VCaP (cell line): Measurements from ENCODE around the gene TET1.
"Not testable (repeated sequence)": the region's sequence is repeated elsewhere in the genome, so short reads cannot be mapped to it uniquely, and the experiment has no call there.

ENCODE experiments used
- H3K27ac ChIP-seq: fragments of 450-650 bp; 2 replicates; pipeline ENCODE4 v1.5.1; 2017
- CTCF ChIP-seq: fragments of 450-650 bp; conservative IDR thresholded peaks from 2 replicates; pipeline ENCODE4 v1.5.1; 2017; ENCODE audit warnings: mild to moderate bottlenecking, moderate library complexity

Gene TET1

GRCh38 chr10:68725016-68725415 lies 164.9 kb downstream of the TET1 start:
- TF ChIP-seq CTCF, result no peak
- no peak overlapping the region for H3K27ac ChIP-seq

- H3K27ac ChIP-seq, result no peak overlapping the region
- TF ChIP-seq CTCF, result no peak
These were observed 167.0 kb downstream of the TET1 start for GRCh38 chr10:68727146-68727545.

GRCh38 chr10:68732651-68733050 lies 172.5 kb downstream of the TET1 start:
- no peak overlapping the region for H3K27ac ChIP-seq
- TF ChIP-seq CTCF, result no peak

- no peak overlapping the region for H3K27ac ChIP-seq
- TF ChIP-seq CTCF, result no peak
These were observed 174.2 kb downstream of the TET1 start for GRCh38 chr10:68734349-68734748.

- TF ChIP-seq CTCF, result no peak
- H3K27ac ChIP-seq, result no peak overlapping the region
These were observed 175.0 kb downstream of the TET1 start for GRCh38 chr10:68735119-68735518.

- H3K27ac ChIP-seq, result not testable (repeated sequence)
These were observed 175.6 kb downstream of the TET1 start for GRCh38 chr10:68735739-68736138.

- H3K27ac ChIP-seq, result not testable (repeated sequence)
These were observed 180.5 kb downstream of the TET1 start for GRCh38 chr10:68740676-68741075.

- no peak overlapping the region for H3K27ac ChIP-seq
- no peak for TF ChIP-seq CTCF
These were observed 182.3 kb downstream of the TET1 start for GRCh38 chr10:68742397-68742796.
